ENCODE results near the gene TBC1D1.

The TBC1D1 gene

DNA sequence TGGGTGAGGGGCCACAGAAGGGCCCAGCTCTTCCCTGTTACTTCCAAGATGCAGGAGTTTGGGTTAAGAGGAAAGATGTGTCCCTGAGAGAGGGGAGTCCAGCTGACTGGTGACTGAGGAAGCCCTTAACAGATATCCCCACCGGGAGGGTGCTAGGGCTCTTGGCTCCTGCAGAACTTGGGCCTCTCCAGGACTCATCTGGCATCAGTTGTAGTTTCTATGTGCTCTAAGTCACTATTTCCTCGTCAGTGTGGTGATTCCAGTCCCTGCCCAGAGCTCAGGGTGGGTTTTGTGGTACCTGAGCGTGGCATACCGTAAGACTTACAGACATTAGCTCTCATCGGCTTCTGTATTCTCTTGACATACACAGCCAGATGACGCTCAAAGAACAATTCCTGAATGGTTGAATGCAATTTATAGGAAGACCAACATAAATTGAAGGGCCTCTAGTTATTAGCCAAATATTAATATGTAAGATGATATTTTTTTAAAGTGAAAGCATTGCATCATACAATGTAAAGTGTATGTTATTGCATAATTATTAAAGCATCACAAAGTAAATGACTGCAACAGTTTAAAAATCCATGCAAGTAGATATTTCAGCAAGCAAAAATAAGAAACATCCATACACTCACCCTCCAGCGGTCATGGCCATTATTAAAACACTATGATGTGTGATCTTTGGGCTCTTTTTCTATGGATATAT is 264.9 kb downstream of the TBC1D1 start:
- H3K27me3 ChIP-seq (replicated peaks; ENCODE audit: control insufficient read depth, insufficient read depth, low read length, poor library complexity, severe bottlenecking) = no peaks in the 10 kb centered on the region
- H3K36me3 ChIP-seq (ENCODE audit: control insufficient read depth, insufficient read depth, low read length) = no peaks in the 10 kb centered on the region
- DNase-seq = no peak
- no peak overlapping the region for H3K4me3 ChIP-seq (ENCODE audit: insufficient read depth, low read depth, low read length, poor library complexity, severe bottlenecking)
- no peaks in the 10 kb centered on the region for H3K9me3 ChIP-seq (ENCODE audit: control insufficient read depth, low read length)
- H3K4me1 ChIP-seq (ENCODE audit: control insufficient read depth, insufficient read depth, low read length, poor library complexity, severe bottlenecking) = peaks cover 28% of the 10 kb centered on the region
- no peak overlapping the region for H3K27ac ChIP-seq (ENCODE audit: insufficient read depth, low read length, poor library complexity, severe bottlenecking)

DNA sequence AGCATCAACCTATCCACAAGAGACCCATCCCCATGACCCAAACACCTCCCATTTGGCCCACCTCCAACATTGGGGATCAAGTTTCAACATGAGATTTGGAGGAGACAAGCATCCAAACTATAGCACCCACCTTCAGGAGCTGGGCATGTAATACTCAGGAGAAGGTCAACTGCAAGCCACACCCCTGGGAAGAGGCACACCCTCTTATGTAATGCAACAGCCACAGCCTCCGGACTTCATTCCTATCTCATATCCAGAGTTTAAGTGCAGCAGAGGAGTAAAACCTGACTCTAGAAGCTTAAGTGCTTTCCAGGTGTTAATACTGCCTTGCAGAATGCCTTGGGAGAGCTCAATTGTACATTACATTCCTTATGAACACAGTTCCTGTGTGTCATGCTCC is 266.7 kb downstream of the TBC1D1 start:
- Histone ChIP-seq H3K36me3 (ENCODE audit: control insufficient read depth, insufficient read depth, low read length) (no peaks in the 10 kb centered on the region), H3K4me1 (ENCODE audit: control insufficient read depth, insufficient read depth, low read length, poor library complexity, severe bottlenecking) (peaks cover 30% of the 10 kb centered on the region), H3K9me3 (ENCODE audit: control insufficient read depth, low read length) (no peaks in the 10 kb centered on the region), H3K27me3 (replicated peaks; ENCODE audit: control insufficient read depth, insufficient read depth, low read length, poor library complexity, severe bottlenecking) (no peaks in the 10 kb centered on the region), H3K27ac (ENCODE audit: insufficient read depth, low read length, poor library complexity, severe bottlenecking) (no peak overlapping the region), H3K4me3 (ENCODE audit: insufficient read depth, low read depth, low read length, poor library complexity, severe bottlenecking) (no peak overlapping the region)
- no peak for DNase-seq

DNA sequence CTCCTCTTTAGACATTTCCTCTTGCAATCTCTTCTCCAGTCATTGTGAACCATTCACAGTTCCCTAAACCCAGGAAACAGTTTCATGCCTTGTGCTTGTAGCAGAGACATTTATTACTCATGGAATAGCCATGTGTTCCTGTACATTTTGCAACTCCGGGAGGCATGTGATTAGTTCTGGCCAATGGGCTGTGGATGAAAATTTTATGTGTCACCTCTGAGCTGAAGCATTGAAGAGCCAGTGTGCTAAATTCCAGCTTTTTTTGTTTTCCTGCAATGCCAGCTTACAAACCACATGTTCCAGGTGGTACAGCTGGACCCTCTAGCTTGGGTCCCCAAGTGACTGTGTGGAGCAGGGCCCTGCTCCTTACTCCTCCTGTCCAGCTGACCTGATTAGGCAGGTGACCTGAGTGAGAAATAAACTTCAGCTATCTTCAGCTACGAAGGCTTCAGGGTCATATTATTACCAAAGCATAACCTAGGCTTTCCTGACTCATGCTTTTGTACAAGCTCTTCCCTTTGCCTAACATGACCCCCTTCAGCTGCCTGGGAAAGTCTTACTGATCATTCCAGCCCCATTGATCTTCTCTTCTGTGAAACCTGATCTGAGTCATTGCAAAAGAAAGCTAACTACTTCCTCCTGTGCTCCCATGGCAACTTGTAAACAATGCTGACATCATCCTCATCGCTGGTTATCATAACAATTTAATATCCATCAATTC is 269.8 kb downstream of the TBC1D1 start:
- Histone ChIP-seq H3K9me3 (ENCODE audit: control insufficient read depth, low read length) (no peaks in the 10 kb centered on the region), H3K4me3 (ENCODE audit: insufficient read depth, low read depth, low read length, poor library complexity, severe bottlenecking) (no peak overlapping the region), H3K27me3 (replicated peaks; ENCODE audit: control insufficient read depth, insufficient read depth, low read length, poor library complexity, severe bottlenecking) (no peaks in the 10 kb centered on the region), H3K27ac (ENCODE audit: insufficient read depth, low read length, poor library complexity, severe bottlenecking) (peak overlapping the region; percentile 37), H3K4me1 (ENCODE audit: control insufficient read depth, insufficient read depth, low read length, poor library complexity, severe bottlenecking) (peaks cover 13% of the 10 kb centered on the region), H3K36me3 (ENCODE audit: control insufficient read depth, insufficient read depth, low read length) (no peaks in the 10 kb centered on the region)
- DNase-seq = peak; percentile 19 to 39 (median 29)

DNA sequence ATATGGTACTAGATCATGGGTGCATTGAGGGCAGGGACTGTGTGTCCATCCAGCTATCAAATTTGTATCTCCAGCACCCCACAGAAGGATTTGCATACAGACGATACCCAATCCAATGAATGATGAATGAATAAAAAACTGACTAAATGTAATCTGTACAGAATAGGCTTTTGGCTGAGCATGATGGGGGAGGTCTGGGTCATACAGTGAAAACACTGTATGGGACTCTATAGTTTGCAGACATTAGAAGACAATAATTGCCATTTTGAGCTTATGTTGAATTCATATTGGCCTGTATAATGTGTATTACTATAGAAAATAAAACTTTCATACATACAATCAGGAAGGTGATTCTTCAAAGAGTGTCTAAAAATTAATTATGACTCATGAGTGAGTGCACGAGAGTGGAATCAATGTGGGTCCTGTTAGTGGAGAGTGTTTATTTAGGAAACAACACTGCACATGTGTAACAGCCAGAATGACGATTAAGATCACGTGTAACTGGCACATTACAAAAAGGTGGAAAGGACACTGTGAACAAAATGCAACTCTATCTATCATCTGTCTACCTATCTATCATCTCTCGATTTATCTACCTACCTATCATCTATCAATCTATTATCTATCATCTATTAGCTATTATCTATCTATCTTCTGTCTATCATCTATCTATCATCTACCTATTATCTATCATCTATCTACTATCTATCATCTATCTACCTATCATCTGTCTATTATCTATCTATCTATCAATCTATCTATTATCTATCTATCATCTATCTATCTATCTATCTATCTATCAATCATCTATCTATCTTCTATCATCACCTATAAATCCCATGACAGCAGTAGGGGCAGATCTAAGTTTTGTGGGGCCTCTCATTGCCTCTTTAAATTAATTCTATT is 270.6 kb downstream of the TBC1D1 start:
- no peak overlapping the region for H3K4me3 ChIP-seq (ENCODE audit: insufficient read depth, low read depth, low read length, poor library complexity, severe bottlenecking)
- H3K4me1 ChIP-seq (ENCODE audit: control insufficient read depth, insufficient read depth, low read length, poor library complexity, severe bottlenecking) = peaks cover 9% of the 10 kb centered on the region
- no peak for DNase-seq
- H3K27me3 ChIP-seq (replicated peaks; ENCODE audit: control insufficient read depth, insufficient read depth, low read length, poor library complexity, severe bottlenecking) = no peaks in the 10 kb centered on the region
- H3K9me3 ChIP-seq (ENCODE audit: control insufficient read depth, low read length) = no peaks in the 10 kb centered on the region
- H3K27ac ChIP-seq (ENCODE audit: insufficient read depth, low read length, poor library complexity, severe bottlenecking) = peak overlapping the region; percentile 37
- H3K36me3 ChIP-seq (ENCODE audit: control insufficient read depth, insufficient read depth, low read length) = no peaks in the 10 kb centered on the region

DNA sequence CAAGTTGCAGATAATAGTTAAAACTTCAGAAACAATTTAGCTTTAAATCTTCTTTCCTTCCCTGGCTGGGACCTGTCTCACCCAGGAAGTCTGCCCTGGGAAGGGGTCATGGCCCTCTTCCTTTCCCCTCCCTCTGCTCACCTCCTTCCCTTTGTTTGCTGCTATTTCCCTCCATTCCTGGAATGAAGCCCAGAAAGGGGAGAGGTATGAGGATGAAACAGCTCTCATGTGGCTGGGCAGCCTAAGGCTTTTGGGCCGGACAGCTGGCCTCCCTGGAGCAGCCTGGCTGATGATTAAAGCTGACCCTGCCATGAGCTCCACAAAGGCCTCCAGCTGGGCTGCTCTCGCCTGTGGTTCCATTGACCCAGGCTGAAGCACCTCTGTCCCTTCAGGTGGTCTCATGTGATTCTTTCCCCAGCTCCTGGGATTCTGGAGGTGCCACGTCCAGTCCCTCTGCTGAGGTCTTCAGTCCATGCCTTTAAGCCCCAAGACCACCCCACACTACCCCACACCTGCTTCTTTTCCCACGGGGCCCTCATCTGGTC is 271.4 kb downstream of the TBC1D1 start:
- Histone ChIP-seq H3K27me3 (replicated peaks; ENCODE audit: control insufficient read depth, insufficient read depth, low read length, poor library complexity, severe bottlenecking) (no peaks in the 10 kb centered on the region), H3K36me3 (ENCODE audit: control insufficient read depth, insufficient read depth, low read length) (no peaks in the 10 kb centered on the region), H3K9me3 (ENCODE audit: control insufficient read depth, low read length) (no peaks in the 10 kb centered on the region), H3K27ac (ENCODE audit: insufficient read depth, low read length, poor library complexity, severe bottlenecking) (no peak overlapping the region), H3K4me3 (ENCODE audit: insufficient read depth, low read depth, low read length, poor library complexity, severe bottlenecking) (no peak overlapping the region), H3K4me1 (ENCODE audit: control insufficient read depth, insufficient read depth, low read length, poor library complexity, severe bottlenecking) (peaks cover 9% of the 10 kb centered on the region)
- no peak for DNase-seq

DNA sequence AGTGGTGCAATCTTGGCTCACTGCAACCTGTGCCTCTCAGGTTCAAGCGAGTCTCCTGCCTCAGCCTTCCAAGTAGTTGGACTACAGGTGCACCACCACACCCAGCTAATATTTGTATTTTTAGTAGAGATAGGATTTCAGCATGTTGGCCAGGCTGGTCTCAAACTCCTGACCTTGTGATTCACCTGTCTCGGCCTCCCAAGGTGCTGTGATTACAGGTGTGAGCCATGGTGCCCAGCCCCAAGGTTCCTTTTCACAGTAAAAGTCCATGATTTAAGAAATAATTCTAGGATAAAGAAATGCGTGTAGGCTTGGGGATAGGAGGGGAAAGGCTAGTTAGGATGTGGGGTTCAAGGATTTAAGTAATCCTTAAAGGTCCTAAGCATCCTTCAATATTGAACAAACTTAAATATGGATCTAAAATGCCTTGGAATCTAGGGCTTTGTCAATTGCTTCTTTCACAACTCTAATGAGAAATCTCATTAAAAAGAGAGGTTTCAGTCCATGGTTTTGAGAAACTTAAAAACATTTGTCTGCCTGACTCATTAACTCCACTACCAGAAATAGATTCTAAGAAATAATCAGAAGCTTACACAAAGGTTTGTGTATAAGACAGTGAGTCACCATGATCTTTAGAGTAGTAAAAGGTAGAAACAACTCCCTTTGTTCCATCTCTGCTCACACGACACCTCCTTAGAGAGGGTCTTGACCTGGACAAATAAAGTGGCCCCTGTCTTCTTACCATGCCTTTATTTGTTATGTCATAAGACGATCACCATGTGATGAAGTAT is 272.5 kb downstream of the TBC1D1 start:
- DNase-seq = no peak
- H3K27me3 ChIP-seq (replicated peaks; ENCODE audit: control insufficient read depth, insufficient read depth, low read length, poor library complexity, severe bottlenecking) = no peaks in the 10 kb centered on the region
- peaks cover 9% of the 10 kb centered on the region for H3K4me1 ChIP-seq (ENCODE audit: control insufficient read depth, insufficient read depth, low read length, poor library complexity, severe bottlenecking)
- H3K36me3 ChIP-seq (ENCODE audit: control insufficient read depth, insufficient read depth, low read length) = no peaks in the 10 kb centered on the region
- H3K4me3 ChIP-seq (ENCODE audit: insufficient read depth, low read depth, low read length, poor library complexity, severe bottlenecking) = no peak overlapping the region
- no peaks in the 10 kb centered on the region for H3K9me3 ChIP-seq (ENCODE audit: control insufficient read depth, low read length)
- no peak overlapping the region for H3K27ac ChIP-seq (ENCODE audit: insufficient read depth, low read length, poor library complexity, severe bottlenecking)

DNA sequence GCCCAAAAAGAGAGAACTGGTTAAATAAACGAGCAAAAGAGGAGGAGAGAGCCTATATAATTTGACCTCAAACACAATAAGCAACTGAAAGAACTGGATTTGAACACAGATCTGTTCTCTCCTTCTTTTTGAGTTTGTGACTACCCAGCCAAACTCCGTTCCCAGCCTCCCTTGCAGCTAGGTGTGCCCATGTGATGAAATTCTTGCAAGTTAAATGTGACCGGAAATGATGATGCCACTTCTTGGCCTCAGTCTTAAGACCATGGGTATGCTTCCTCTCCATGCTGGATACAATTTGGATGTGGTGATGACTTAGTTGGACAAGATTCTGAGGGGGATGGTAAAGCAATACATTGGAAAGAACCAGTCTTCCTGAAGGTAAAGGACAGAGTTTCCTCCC is 273.5 kb downstream of the TBC1D1 start:
- no peaks in the 10 kb centered on the region for H3K9me3 ChIP-seq (ENCODE audit: control insufficient read depth, low read length)
- H3K4me3 ChIP-seq (ENCODE audit: insufficient read depth, low read depth, low read length, poor library complexity, severe bottlenecking) = no peak overlapping the region
- peaks cover 9% of the 10 kb centered on the region for H3K4me1 ChIP-seq (ENCODE audit: control insufficient read depth, insufficient read depth, low read length, poor library complexity, severe bottlenecking)
- no peaks in the 10 kb centered on the region for H3K36me3 ChIP-seq (ENCODE audit: control insufficient read depth, insufficient read depth, low read length)
- H3K27ac ChIP-seq (ENCODE audit: insufficient read depth, low read length, poor library complexity, severe bottlenecking) = no peak overlapping the region
- no peaks in the 10 kb centered on the region for H3K27me3 ChIP-seq (replicated peaks; ENCODE audit: control insufficient read depth, insufficient read depth, low read length, poor library complexity, severe bottlenecking)
- no peak for DNase-seq

DNA sequence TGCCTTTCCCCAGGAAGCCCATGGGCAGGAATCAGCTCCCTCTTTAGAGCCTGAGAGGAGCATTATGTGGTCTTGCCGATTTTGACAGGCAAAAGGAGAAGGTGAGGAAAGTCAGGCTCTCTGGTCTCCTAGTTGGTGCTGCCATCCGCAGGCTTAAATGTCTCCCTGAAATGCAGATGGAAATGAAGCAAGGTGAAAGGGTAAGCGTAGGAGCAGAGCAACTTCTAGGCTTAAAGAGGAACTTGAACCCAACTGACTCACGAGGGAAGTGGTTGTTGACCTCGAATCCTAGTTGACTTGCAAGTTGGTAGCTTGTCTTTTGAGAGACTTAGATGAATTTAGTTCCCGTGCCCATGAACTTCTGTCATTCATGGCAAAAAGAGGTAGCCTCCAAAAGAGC is 275.2 kb downstream of the TBC1D1 start:
- Histone ChIP-seq H3K9me3 (ENCODE audit: control insufficient read depth, low read length) (no peaks in the 10 kb centered on the region), H3K27me3 (replicated peaks; ENCODE audit: control insufficient read depth, insufficient read depth, low read length, poor library complexity, severe bottlenecking) (no peaks in the 10 kb centered on the region), H3K4me1 (ENCODE audit: control insufficient read depth, insufficient read depth, low read length, poor library complexity, severe bottlenecking) (no peaks in the 10 kb centered on the region), H3K36me3 (ENCODE audit: control insufficient read depth, insufficient read depth, low read length) (no peaks in the 10 kb centered on the region), H3K4me3 (ENCODE audit: insufficient read depth, low read depth, low read length, poor library complexity, severe bottlenecking) (no peak overlapping the region), H3K27ac (ENCODE audit: insufficient read depth, low read length, poor library complexity, severe bottlenecking) (no peak overlapping the region)
- no peak for DNase-seq

DNA sequence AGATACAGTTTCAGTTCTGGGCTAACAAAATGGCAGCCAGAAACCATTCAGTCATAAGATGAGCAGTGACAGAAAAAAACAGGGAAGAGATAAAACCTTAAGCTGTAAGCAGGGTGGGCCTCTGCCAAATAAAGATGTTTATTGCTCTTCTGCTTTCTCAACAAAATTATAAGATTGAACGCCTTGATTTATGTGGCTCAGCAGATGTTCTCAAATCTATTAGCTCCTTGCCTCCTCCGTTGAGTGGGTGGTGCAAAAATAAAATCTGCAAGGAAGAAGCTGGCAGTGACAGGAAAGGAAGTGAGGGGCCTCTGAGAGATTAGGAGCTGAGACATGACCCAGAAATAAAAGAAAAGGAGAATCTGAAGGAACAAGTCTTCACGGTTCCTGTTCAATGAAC is 275.9 kb downstream of the TBC1D1 start:
- H3K36me3 ChIP-seq (ENCODE audit: control insufficient read depth, insufficient read depth, low read length) = no peaks in the 10 kb centered on the region
- no peak for DNase-seq
- H3K27ac ChIP-seq (ENCODE audit: insufficient read depth, low read length, poor library complexity, severe bottlenecking) = no peak overlapping the region

More for the DNA sequence above, 275.9 kb downstream of the TBC1D1 start:
- Histone ChIP-seq H3K9me3 (ENCODE audit: control insufficient read depth, low read length) (no peaks in the 10 kb centered on the region), H3K27me3 (replicated peaks; ENCODE audit: control insufficient read depth, insufficient read depth, low read length, poor library complexity, severe bottlenecking) (no peaks in the 10 kb centered on the region), H3K4me3 (ENCODE audit: insufficient read depth, low read depth, low read length, poor library complexity, severe bottlenecking) (no peak overlapping the region), H3K4me1 (ENCODE audit: control insufficient read depth, insufficient read depth, low read length, poor library complexity, severe bottlenecking) (no peaks in the 10 kb centered on the region)
